GM18526 (cell line): Measurements from ENCODE around the gene TSPY4.
"Not testable (repeated sequence)": the region's sequence is repeated elsewhere in the genome, so short reads cannot be mapped to it uniquely, and the experiment has no call there.

Source experiments
- POLR2A ChIP-seq: IDR thresholded peaks from 3 replicates; pipeline ENCODE4 v1.6.1; 2011; ENCODE audit not compliant: insufficient read length; ENCODE audit errors: extremely low read depth

TSPY4 gene

GRCh38 chrY:9337164-9337563 lies at the start of gene TSPY4:
TSS of gene TSPY4 (plus strand) at chrY:9337464. CDS start at chrY:9337510, 46 bp downstream.
- not testable (repeated sequence) for TF ChIP-seq POLR2A

GRCh38 chrY:9320996-9321395 lies 16.3 kb upstream of the TSPY4 start:
- TF ChIP-seq POLR2A: no peak

- TF ChIP-seq POLR2A: not testable (repeated sequence)
These were observed 20.2 kb downstream of the TSPY4 start, which contains the start of gene TSPY8 for GRCh38 chrY:9357497-9357896. TSS of gene TSPY8 (plus strand) at chrY:9357797. CDS start at chrY:9357843, 46 bp downstream.
